ENCODE results near the gene GORAB.

The GORAB gene

GRCh38 chr1:170503665-170504064 lies 28.3 kb upstream of the GORAB start:
- Histone ChIP-seq H3K4me1 (ENCODE audit: insufficient read depth, insufficient read length) (peaks cover 3% of the 10 kb centered on the region), H3K27me3 (ENCODE audit: insufficient read depth, insufficient read length) (no peaks in the 10 kb centered on the region), H3K9me3 (ENCODE audit: insufficient read depth, low read length) (no peaks in the 10 kb centered on the region), H3K36me3 (ENCODE audit: insufficient read depth, insufficient read length, low read length) (no peaks in the 10 kb centered on the region), H3K9ac (ENCODE audit: insufficient read length, low read depth) (no peak overlapping the region), H3K4me3 (ENCODE audit: insufficient read length, low read depth) (no peak overlapping the region)
- TF ChIP-seq YY1 (IDR thresholded peaks at IDR 0.05; ENCODE audit: insufficient read depth, insufficient read length) (no peak), SUZ12 (IDR thresholded peaks at IDR 0.05; ENCODE audit: extremely low read depth, insufficient read depth, insufficient read length) (no peak), ZNF274 (IDR thresholded peaks at IDR 0.05; ENCODE audit: low read depth, low read length) (no peak)
- peak; percentile 76 for DNase-seq (ENCODE audit: low read depth, low spot score)

GRCh38 chr1:170510163-170510562 lies 21.8 kb upstream of the GORAB start:
- DNase-seq (ENCODE audit: low read depth, low spot score), result no peak
- no peak overlapping the region for H3K9ac ChIP-seq (ENCODE audit: insufficient read length, low read depth)
- no peaks in the 10 kb centered on the region for H3K27me3 ChIP-seq (ENCODE audit: insufficient read depth, insufficient read length)
- no peaks in the 10 kb centered on the region for H3K36me3 ChIP-seq (ENCODE audit: insufficient read depth, insufficient read length, low read length)
- H3K9me3 ChIP-seq (ENCODE audit: insufficient read depth, low read length), result no peaks in the 10 kb centered on the region
- H3K4me1 ChIP-seq (ENCODE audit: insufficient read depth, insufficient read length), result no peaks in the 10 kb centered on the region
- H3K4me3 ChIP-seq (ENCODE audit: insufficient read length, low read depth), result no peak overlapping the region
- TF ChIP-seq ZNF274 (IDR thresholded peaks at IDR 0.05; ENCODE audit: low read depth, low read length), result no peak
- TF ChIP-seq YY1 (IDR thresholded peaks at IDR 0.05; ENCODE audit: insufficient read depth, insufficient read length), result no peak
- TF ChIP-seq SUZ12 (IDR thresholded peaks at IDR 0.05; ENCODE audit: extremely low read depth, insufficient read depth, insufficient read length), result no peak

- H3K4me3 ChIP-seq (ENCODE audit: insufficient read length, low read depth), result no peak overlapping the region
- no peak overlapping the region for H3K9ac ChIP-seq (ENCODE audit: insufficient read length, low read depth)
- no peak for TF ChIP-seq SUZ12 (IDR thresholded peaks at IDR 0.05; ENCODE audit: extremely low read depth, insufficient read depth, insufficient read length)
- TF ChIP-seq ZNF274 (IDR thresholded peaks at IDR 0.05; ENCODE audit: low read depth, low read length), result no peak
- no peak for TF ChIP-seq YY1 (IDR thresholded peaks at IDR 0.05; ENCODE audit: insufficient read depth, insufficient read length)
- no peaks in the 10 kb centered on the region for H3K9me3 ChIP-seq (ENCODE audit: insufficient read depth, low read length)
- no peaks in the 10 kb centered on the region for H3K27me3 ChIP-seq (ENCODE audit: insufficient read depth, insufficient read length)
- DNase-seq (ENCODE audit: low read depth, low spot score), result no peak
- H3K36me3 ChIP-seq (ENCODE audit: insufficient read depth, insufficient read length, low read length), result no peaks in the 10 kb centered on the region
- no peaks in the 10 kb centered on the region for H3K4me1 ChIP-seq (ENCODE audit: insufficient read depth, insufficient read length)
Measured at GRCh38 chr1:170511038-170511437, 20.9 kb upstream of the GORAB start.

GRCh38 chr1:170513138-170513537 lies 18.8 kb upstream of the GORAB start:
- no peak overlapping the region for H3K9ac ChIP-seq (ENCODE audit: insufficient read length, low read depth)
- H3K27me3 ChIP-seq (ENCODE audit: insufficient read depth, insufficient read length), result no peaks in the 10 kb centered on the region
- no peaks in the 10 kb centered on the region for H3K4me1 ChIP-seq (ENCODE audit: insufficient read depth, insufficient read length)
- TF ChIP-seq ZNF274 (IDR thresholded peaks at IDR 0.05; ENCODE audit: low read depth, low read length) (no peak), SUZ12 (IDR thresholded peaks at IDR 0.05; ENCODE audit: extremely low read depth, insufficient read depth, insufficient read length) (no peak), YY1 (IDR thresholded peaks at IDR 0.05; ENCODE audit: insufficient read depth, insufficient read length) (no peak)
- H3K4me3 ChIP-seq (ENCODE audit: insufficient read length, low read depth), result no peak overlapping the region
- no peaks in the 10 kb centered on the region for H3K9me3 ChIP-seq (ENCODE audit: insufficient read depth, low read length)
- DNase-seq (ENCODE audit: low read depth, low spot score), result no peak
- no peaks in the 10 kb centered on the region for H3K36me3 ChIP-seq (ENCODE audit: insufficient read depth, insufficient read length, low read length)

- Histone ChIP-seq H3K9ac (ENCODE audit: insufficient read length, low read depth) (no peak overlapping the region), H3K27me3 (ENCODE audit: insufficient read depth, insufficient read length) (no peaks in the 10 kb centered on the region), H3K4me3 (ENCODE audit: insufficient read length, low read depth) (no peak overlapping the region), H3K9me3 (ENCODE audit: insufficient read depth, low read length) (no peaks in the 10 kb centered on the region), H3K4me1 (ENCODE audit: insufficient read depth, insufficient read length) (no peaks in the 10 kb centered on the region), H3K36me3 (ENCODE audit: insufficient read depth, insufficient read length, low read length) (no peaks in the 10 kb centered on the region)
- TF ChIP-seq SUZ12 (IDR thresholded peaks at IDR 0.05; ENCODE audit: extremely low read depth, insufficient read depth, insufficient read length) (no peak), YY1 (IDR thresholded peaks at IDR 0.05; ENCODE audit: insufficient read depth, insufficient read length) (no peak), ZNF274 (IDR thresholded peaks at IDR 0.05; ENCODE audit: low read depth, low read length) (no peak)
- no peak for DNase-seq (ENCODE audit: low read depth, low spot score)
Measured at GRCh38 chr1:170518185-170518834, 13.7 kb upstream of the GORAB start.

GRCh38 chr1:170518965-170519364 lies 13.0 kb upstream of the GORAB start:
- no peak overlapping the region for H3K4me3 ChIP-seq (ENCODE audit: insufficient read length, low read depth)
- no peak overlapping the region for H3K9ac ChIP-seq (ENCODE audit: insufficient read length, low read depth)
- no peak for TF ChIP-seq YY1 (IDR thresholded peaks at IDR 0.05; ENCODE audit: insufficient read depth, insufficient read length)
- no peak for TF ChIP-seq ZNF274 (IDR thresholded peaks at IDR 0.05; ENCODE audit: low read depth, low read length)
- TF ChIP-seq SUZ12 (IDR thresholded peaks at IDR 0.05; ENCODE audit: extremely low read depth, insufficient read depth, insufficient read length), result no peak
- H3K9me3 ChIP-seq (ENCODE audit: insufficient read depth, low read length), result no peaks in the 10 kb centered on the region
- no peaks in the 10 kb centered on the region for H3K4me1 ChIP-seq (ENCODE audit: insufficient read depth, insufficient read length)
- no peaks in the 10 kb centered on the region for H3K36me3 ChIP-seq (ENCODE audit: insufficient read depth, insufficient read length, low read length)
- H3K27me3 ChIP-seq (ENCODE audit: insufficient read depth, insufficient read length), result no peaks in the 10 kb centered on the region
- DNase-seq (ENCODE audit: low read depth, low spot score), result no peak

- Histone ChIP-seq H3K9me3 (ENCODE audit: insufficient read depth, low read length) (no peaks in the 10 kb centered on the region), H3K36me3 (ENCODE audit: insufficient read depth, insufficient read length, low read length) (no peaks in the 10 kb centered on the region), H3K9ac (ENCODE audit: insufficient read length, low read depth) (no peak overlapping the region), H3K4me3 (ENCODE audit: insufficient read length, low read depth) (no peak overlapping the region), H3K4me1 (ENCODE audit: insufficient read depth, insufficient read length) (no peaks in the 10 kb centered on the region), H3K27me3 (ENCODE audit: insufficient read depth, insufficient read length) (no peaks in the 10 kb centered on the region)
- TF ChIP-seq SUZ12 (IDR thresholded peaks at IDR 0.05; ENCODE audit: extremely low read depth, insufficient read depth, insufficient read length) (no peak), YY1 (IDR thresholded peaks at IDR 0.05; ENCODE audit: insufficient read depth, insufficient read length) (no peak), ZNF274 (IDR thresholded peaks at IDR 0.05; ENCODE audit: low read depth, low read length) (no peak)
- DNase-seq (ENCODE audit: low read depth, low spot score), result no peak
Measured at GRCh38 chr1:170520601-170521000, 11.4 kb upstream of the GORAB start.

All from NT2/D1 (cell line).